KMS-11 (cell line): ENCODE measurements around the gene MACROD2.

Source experiments
- H2AFZ ChIP-seq: fragments of 200-600 bp; sonication (generic); 2 replicates; pipeline ENCODE4 v1.6.1; 2016; ENCODE audit warnings: antibody characterized with exemption, mixed run types, low read depth
- H3K27ac ChIP-seq: fragments of 200-600 bp; sonication (generic); 2 replicates; pipeline ENCODE4 v1.6.1; 2016; ENCODE audit warnings: mild to moderate bottlenecking, mixed run types
- H3K27me3 ChIP-seq: fragments of 200-600 bp; sonication (generic); 2 replicates; pipeline ENCODE4 v1.6.1; 2017; ENCODE audit warnings: mild to moderate bottlenecking, low read depth, mixed run types, moderate library complexity; ENCODE audit not compliant: insufficient read depth
- H3K36me3 ChIP-seq: fragments of 200-600 bp; sonication (generic); 2 replicates; pipeline ENCODE4 v1.6.1; 2017; ENCODE audit warnings: mild to moderate bottlenecking, mixed run types; ENCODE audit not compliant: insufficient read depth
- H3K4me1 ChIP-seq: fragments of 200-600 bp; sonication (generic); 2 replicates; pipeline ENCODE4 v1.6.1; 2016; ENCODE audit warnings: mild to moderate bottlenecking, low read depth, mixed run types; ENCODE audit not compliant: poor library complexity, severe bottlenecking
- H3K4me2 ChIP-seq: fragments of 200-600 bp; sonication (generic); 2 replicates; pipeline ENCODE4 v1.7.0; 2016; ENCODE audit warnings: mild to moderate bottlenecking, mixed run types
- H3K4me3 ChIP-seq: fragments of 200-600 bp; sonication (generic); IDR thresholded peaks from 2 replicates; pipeline ENCODE4 v1.6.1; 2017; ENCODE audit warnings: low read depth, low read length, mixed read lengths; ENCODE audit not compliant: insufficient read depth
- H3K79me2 ChIP-seq: fragments of 200-600 bp; sonication (generic); 2 replicates; pipeline ENCODE4 v1.6.1; 2016; ENCODE audit warnings: low read depth, mixed run types; ENCODE audit not compliant: insufficient read depth
- H3K9ac ChIP-seq: fragments of 200-600 bp; sonication (generic); 2 replicates; pipeline ENCODE4 v1.6.1; 2016; ENCODE audit warnings: mild to moderate bottlenecking, mixed run types
- H4K20me1 ChIP-seq: fragments of 200-600 bp; sonication (generic); 2 replicates; pipeline ENCODE4 v1.6.1; 2016; ENCODE audit warnings: mild to moderate bottlenecking, mixed run types; ENCODE audit not compliant: insufficient read depth
- CTCF ChIP-seq: fragments of 200-600 bp; sonication (generic); conservative IDR thresholded peaks from 2 replicates; pipeline ENCODE4 v1.6.1; 2017; ENCODE audit warnings: low read depth, mild to moderate bottlenecking, antibody characterized with exemption, low read length, moderate library complexity, mixed read lengths

The MACROD2 gene

GRCh38 chr20:14580418-14581074 is 585.2 kb downstream of the MACROD2 start:
- no peaks in the 10 kb centered on the region for H3K79me2 ChIP-seq
- H4K20me1 ChIP-seq, result no peaks in the 10 kb centered on the region
- no peak for TF ChIP-seq CTCF
- H3K4me2 ChIP-seq, result no peak overlapping the region
- no peaks in the 10 kb centered on the region for H3K36me3 ChIP-seq
- no peak overlapping the region for H2AFZ ChIP-seq
- no peak overlapping the region for H3K27ac ChIP-seq
- no peak overlapping the region for H3K4me3 ChIP-seq
- H3K27me3 ChIP-seq, result no peaks in the 10 kb centered on the region
- no peaks in the 10 kb centered on the region for H3K4me1 ChIP-seq
- H3K9ac ChIP-seq, result no peak overlapping the region

DNA sequence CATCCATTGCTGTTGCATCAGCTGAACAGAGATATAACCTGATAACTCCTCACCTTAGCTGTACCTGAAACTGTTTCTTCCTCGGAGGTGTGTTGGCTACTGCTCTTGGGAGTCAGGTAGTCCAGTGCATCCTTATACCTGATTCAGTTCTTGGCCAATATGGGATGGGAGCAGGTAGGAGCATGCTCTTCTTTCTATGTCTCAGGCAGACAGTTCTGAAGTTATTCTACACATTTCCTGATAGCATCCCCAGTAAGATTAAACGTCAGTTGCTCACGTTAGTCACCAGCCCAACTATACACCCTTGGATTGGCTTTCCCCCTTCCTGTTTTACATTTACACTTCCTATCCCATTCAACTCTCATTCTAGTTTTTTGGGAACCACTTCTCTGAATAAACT is 586.4 kb downstream of the MACROD2 start:
- no peak overlapping the region for H3K4me2 ChIP-seq
- no peaks in the 10 kb centered on the region for H3K27me3 ChIP-seq
- no peak overlapping the region for H3K27ac ChIP-seq
- no peaks in the 10 kb centered on the region for H3K36me3 ChIP-seq
- no peak overlapping the region for H3K4me3 ChIP-seq
- no peak for TF ChIP-seq CTCF
- H3K9ac ChIP-seq, result no peak overlapping the region
- no peak overlapping the region for H2AFZ ChIP-seq
- no peaks in the 10 kb centered on the region for H3K4me1 ChIP-seq
- no peaks in the 10 kb centered on the region for H3K79me2 ChIP-seq
- H4K20me1 ChIP-seq, result no peaks in the 10 kb centered on the region

DNA sequence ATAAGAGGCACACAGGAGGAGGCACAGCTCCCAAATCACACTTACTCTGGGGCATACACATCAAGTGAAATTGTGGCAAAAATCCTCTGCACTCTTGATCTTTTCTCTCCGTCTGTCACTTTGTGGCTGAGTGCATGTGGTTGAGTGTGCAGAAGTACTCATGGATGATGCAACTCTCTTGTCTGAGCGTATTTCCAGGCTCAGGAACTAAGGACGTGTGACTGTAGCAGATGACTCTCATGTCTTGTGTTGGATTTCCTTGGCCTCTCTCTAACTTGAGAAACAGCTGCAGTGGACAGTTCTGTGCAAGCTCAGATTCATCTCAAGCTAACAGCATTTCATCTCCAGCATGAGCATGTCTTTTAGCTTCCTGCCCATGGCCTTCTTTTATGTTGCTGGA is 587.5 kb downstream of the MACROD2 start:
- H3K4me2 ChIP-seq, result no peak overlapping the region
- H3K79me2 ChIP-seq, result no peaks in the 10 kb centered on the region
- H3K4me3 ChIP-seq, result no peak overlapping the region
- no peaks in the 10 kb centered on the region for H3K36me3 ChIP-seq
- TF ChIP-seq CTCF, result no peak
- H2AFZ ChIP-seq, result no peak overlapping the region
- H4K20me1 ChIP-seq, result no peaks in the 10 kb centered on the region
- no peaks in the 10 kb centered on the region for H3K4me1 ChIP-seq
- no peak overlapping the region for H3K9ac ChIP-seq
- no peaks in the 10 kb centered on the region for H3K27me3 ChIP-seq
- no peak overlapping the region for H3K27ac ChIP-seq

DNA sequence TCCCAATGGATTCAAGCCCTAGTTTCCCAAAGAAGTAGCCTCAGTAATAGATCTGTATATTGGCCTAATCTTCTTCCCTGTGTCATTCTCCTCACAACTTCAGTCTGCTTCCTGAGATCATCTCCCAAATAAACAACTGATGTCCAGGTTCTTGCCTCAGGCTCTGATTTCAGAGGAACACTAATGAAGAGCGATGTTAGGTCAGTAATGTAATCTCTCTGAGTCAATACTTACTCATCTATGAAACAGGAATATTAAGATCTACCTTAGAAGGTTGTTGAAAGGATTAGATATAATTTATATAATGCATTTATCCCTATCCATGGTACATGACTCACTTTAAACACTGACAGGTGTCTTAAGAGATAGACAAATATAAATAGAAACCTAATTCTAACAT is 588.1 kb downstream of the MACROD2 start:
- Histone ChIP-seq H3K9ac (no peak overlapping the region), H3K27ac (no peak overlapping the region)
- TF ChIP-seq CTCF, result no peak

More for the DNA sequence above, 588.1 kb downstream of the MACROD2 start:
- no peaks in the 10 kb centered on the region for H3K4me1 ChIP-seq
- no peaks in the 10 kb centered on the region for H3K27me3 ChIP-seq
- no peak overlapping the region for H2AFZ ChIP-seq
- H3K4me2 ChIP-seq, result no peak overlapping the region
- no peaks in the 10 kb centered on the region for H3K79me2 ChIP-seq
- no peaks in the 10 kb centered on the region for H3K36me3 ChIP-seq
- H4K20me1 ChIP-seq, result no peaks in the 10 kb centered on the region
- H3K4me3 ChIP-seq, result no peak overlapping the region
